Left lobe of liver (tissue), 1 donor: ENCODE data around the gene EHD3. TPM values are rescaled to one million over a fixed set of nuclear protein-coding genes. Genes with fewer than 3 reads are reported as not detected.

ENCODE experiments used
- total RNA-seq: library from RNA; stranded (reverse); gene quantifications from one replicate; pipeline ENCODE4 v1.2.1, GENCODE V29; 2021
- donor health status: DM: no; HTN: yes; CAD: no.

Gene EHD3
- total RNA-seq, 1 donor from 2014 or later = 10.6 TPM

Other genes with a start within 250 kb of the EHD3 start
- gene GALNT14, start 95.7 kb upstream of the EHD3 start, total RNA-seq = 0.55 TPM
- gene CAPN14, start 16.6 kb upstream of the EHD3 start, total RNA-seq = not detected
- gene XDH, start 180.6 kb downstream of the EHD3 start, total RNA-seq = 63.7 TPM